ENCODE results near the gene STK39.

Gene STK39

GRCh38 chr2:168171059-168171762, 76.2 kb downstream of the STK39 start:
- TF ChIP-seq, protein P1, sequence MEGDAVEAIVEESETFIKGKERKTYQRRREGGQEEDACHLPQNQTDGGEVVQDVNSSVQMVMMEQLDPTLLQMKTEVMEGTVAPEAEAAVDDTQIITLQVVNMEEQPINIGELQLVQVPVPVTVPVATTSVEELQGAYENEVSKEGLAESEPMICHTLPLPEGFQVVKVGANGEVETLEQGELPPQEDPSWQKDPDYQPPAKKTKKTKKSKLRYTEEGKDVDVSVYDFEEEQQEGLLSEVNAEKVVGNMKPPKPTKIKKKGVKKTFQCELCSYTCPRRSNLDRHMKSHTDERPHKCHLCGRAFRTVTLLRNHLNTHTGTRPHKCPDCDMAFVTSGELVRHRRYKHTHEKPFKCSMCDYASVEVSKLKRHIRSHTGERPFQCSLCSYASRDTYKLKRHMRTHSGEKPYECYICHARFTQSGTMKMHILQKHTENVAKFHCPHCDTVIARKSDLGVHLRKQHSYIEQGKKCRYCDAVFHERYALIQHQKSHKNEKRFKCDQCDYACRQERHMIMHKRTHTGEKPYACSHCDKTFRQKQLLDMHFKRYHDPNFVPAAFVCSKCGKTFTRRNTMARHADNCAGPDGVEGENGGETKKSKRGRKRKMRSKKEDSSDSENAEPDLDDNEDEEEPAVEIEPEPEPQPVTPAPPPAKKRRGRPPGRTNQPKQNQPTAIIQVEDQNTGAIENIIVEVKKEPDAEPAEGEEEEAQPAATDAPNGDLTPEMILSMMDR (IDR thresholded peaks at IDR 0.05): no peak

DNA sequence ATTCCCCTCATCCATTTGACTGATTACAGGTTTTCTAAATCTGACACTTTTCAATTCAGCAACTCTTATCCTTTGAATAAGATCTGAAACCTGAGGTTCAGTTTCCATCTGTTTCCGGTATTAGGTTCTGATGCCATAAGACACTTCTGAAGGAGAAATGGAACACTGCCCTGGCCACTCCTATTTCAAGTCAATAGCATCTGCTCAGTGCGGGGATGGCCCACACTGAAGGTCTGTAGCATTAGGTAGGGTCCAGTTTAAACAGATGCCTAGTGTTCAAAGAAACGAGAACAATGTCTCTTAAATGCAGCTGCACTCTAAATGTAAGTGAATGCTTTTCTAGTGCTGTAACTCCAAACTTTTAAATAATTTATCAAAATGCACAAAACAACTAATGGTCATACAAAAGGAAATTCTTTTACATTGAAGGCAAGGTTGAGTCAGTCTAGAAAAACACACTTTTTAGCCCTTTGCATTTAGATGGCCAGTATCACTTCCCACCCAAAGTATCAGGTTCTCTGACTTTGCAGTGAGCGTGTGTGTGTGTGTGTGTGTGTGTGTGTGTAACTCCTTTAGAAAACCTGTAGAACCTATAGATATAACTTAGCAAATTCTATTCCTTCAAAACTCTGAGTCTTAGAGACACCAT, 78.2 kb downstream of the STK39 start:
- TF ChIP-seq, protein P1 (IDR thresholded peaks at IDR 0.05): no peak

DNA sequence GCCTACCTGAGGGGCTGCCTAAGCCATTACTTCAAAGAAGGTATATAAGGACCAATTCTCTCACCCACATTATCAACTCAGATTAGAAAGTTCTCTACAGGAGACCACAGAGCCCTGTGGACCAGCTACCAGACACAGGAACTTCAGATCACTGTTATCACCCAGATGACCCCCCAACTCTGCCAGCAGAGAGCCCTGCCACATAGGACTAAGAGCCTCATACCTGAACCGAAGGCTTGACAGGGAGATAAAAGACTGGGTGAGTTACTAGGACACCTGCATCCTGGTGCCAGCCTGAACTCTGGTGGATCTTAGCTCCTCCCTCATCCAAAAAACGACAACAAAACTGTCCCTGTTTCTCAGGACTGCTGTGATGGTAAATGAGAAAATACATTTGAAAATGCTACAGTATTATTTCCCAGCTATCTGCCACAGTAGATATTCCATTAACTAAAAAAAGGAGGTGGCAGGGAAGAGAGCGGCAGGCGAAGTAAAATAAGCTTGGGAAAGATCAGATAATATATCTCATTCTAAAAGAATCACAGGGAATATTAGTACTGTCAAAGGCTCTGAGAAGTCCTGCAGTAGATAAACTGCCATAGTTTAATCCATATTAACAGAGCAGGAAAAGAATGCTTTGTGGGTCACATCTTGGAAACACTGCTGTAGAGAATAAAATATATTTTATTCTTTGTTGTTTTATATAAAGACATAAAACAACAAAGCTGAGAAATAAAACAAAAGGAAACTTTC, 79.7 kb downstream of the STK39 start:
- TF ChIP-seq, protein P1 (IDR thresholded peaks at IDR 0.05): no peak

GRCh38 chr2:168166902-168167510, 80.4 kb downstream of the STK39 start:
- TF ChIP-seq, protein P1 (IDR thresholded peaks at IDR 0.05): no peak

DNA sequence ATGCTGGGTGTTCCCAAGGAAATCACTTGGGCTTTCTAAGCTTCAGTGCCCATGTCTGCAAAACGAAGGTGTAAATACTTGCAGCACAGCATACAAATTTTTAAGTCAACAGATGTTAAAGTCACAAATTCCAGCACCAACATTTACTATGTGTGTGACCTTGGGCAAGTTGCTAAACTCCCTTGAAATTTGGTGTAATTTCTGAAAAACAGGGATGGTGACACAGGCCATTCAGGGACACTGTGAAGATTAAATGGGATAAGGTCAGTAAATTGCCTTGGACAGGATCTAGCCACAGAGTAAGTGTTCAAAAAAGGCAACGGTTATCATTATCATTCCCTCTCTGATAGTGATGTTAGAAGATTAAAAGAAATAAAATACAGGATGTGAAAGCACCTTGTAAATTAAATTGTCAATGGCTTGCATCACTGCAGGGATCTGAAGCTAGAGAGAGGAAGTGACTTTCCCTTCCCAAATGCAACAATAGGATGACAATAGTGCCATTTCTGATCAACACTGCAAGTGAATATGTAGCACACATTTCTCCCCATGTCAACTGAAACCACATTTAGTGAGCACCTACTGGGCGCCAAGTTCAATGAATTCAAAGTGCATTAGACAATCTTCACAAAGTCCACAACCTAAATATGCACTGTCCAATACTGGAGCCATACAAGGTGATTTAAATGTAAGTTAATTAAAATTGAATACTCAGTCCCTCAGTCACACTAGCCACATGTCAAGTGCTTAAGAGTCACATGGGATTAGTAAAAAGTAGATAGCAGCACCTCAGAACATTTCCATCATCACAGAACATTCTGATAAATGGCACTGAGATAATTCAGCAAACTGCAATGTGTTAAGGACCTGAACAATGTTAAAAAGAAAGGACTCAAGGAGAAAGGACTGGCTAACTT, 81.2 kb downstream of the STK39 start:
- TF ChIP-seq, protein P1 (IDR thresholded peaks at IDR 0.05): no peak

DNA sequence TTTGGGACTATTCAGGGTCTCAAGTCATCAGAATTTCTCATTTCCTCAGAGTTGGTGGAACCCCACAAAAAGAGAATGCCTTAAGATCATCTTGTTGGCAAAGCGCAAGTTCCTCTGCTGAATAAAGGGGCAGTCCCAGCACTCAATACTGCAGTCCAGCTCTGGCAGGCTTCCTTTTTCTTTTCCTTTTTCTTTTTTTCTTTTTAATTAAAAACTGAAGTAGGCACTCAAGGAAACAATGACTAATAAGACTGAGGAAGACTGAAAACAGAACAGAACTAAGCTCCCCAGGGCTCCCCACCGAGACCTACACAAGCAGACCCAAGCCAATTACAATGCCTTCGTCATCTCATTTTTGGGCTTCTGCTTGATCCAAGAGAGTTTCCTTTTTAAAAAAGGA, 82.0 kb downstream of the STK39 start:
- TF ChIP-seq, protein P1 (IDR thresholded peaks at IDR 0.05): no peak
